Activated naive CD4-positive, alpha-beta T cell treated with anti-CD3 and anti-CD28 coated beads, Interleukin-2, amount 50 U/mL, for 72 hours (primary cell): ENCODE measurements around the gene DIP2C. TPM values are rescaled to one million over a fixed set of nuclear protein-coding genes. Genes with fewer than 3 reads are reported as not detected.

Experiments
- ATAC-seq, 2 donors: fragments of 150-1000 bp; cut with Tn5 transposase; 2 replicates each; pipeline ENCODE4 v1.10.0; 2021; ENCODE audit warnings: mild to moderate bottlenecking in 2 of 2, moderate library complexity in 2 of 2
- DNase-seq, 2 donors: peaks; one replicate each; pipeline ENCODE4 v3.0.0; 2021 to 2022; ENCODE audit warnings: low spot score in 2 of 2
- H3K27ac Mint-ChIP-seq, 2 donors: one replicate each; pipeline ENCODE4 v1.8.0; 2022; ENCODE audit warnings: mild to moderate bottlenecking in 2 of 2, mixed read lengths in 2 of 2
- H3K36me3 Mint-ChIP-seq, 2 donors: one replicate each; pipeline ENCODE4 v1.8.0; 2022; ENCODE audit warnings: mixed read lengths in 2 of 2
- H3K9me3 Mint-ChIP-seq, 2 donors: one replicate each; pipeline ENCODE4 v1.8.0; 2022; ENCODE audit warnings: mixed read lengths in 2 of 2
- total RNA-seq, 2 donors: library from RNA; stranded (reverse); gene quantifications; one replicate each; pipeline ENCODE4 v1.2.3, GENCODE V29; 2022

Gene DIP2C
- total RNA-seq, 2 donors from 2014 or later, result 0.55 to 1.7 TPM

DNA sequence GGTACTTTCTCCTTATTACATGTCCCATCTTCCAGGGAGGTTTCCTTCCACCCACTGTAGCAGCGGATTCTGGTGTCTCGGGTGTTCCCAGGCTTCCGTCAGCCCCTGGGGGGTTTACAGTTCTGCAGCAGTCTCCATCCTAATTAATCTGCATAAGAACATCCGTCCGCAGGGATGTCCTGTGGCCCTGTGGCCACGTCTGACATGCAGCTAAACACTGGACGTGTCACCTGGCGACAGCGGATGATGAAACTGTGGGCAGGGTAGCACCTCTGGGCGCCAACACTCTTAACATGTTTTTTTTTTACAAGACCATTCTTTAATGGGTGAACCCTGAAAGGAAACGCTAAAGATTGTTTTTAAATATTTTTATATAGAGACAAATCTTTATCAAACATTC lies 58.2 kb downstream of the DIP2C start:
- H3K9me3 Mint-ChIP-seq, result no peaks in the 10 kb centered on the region

DNA sequence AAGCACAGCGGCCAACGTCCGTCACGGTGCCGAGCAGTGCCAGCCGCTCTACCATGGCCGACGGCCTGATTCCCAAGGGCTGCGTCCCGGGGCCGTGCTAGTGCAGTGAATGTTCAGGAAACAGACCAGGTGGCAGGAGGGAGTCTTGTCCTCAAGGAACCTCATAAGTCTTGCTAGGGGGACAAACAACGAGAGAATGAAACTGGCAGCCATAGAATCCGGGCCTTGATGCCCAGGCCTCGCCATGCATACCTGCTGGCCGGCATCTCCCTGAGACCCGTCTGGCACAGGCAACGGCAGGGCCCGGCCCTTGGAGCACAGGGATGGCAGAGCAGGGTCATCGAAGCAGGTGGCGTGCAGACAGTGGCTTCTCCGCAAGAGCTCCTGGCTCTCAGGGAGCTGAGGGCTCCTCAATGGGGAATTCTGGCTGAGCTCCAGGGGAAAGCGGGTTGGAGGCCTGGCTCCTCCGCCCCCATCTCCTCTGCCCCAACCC lies 58.8 kb downstream of the DIP2C start:
- no peak overlapping the region for H3K27ac Mint-ChIP-seq
- no peaks in the 10 kb centered on the region for H3K9me3 Mint-ChIP-seq
- H3K36me3 Mint-ChIP-seq, result no peaks in the 10 kb centered on the region
- ATAC-seq (no peak), DNase-seq (no peak)

More for the DNA sequence above, 58.2 kb downstream of the DIP2C start:
- Mint-ChIP-seq H3K36me3 (no peaks in the 10 kb centered on the region), H3K27ac (no peak overlapping the region)
- ATAC-seq (no peak), DNase-seq (no peak)

DNA sequence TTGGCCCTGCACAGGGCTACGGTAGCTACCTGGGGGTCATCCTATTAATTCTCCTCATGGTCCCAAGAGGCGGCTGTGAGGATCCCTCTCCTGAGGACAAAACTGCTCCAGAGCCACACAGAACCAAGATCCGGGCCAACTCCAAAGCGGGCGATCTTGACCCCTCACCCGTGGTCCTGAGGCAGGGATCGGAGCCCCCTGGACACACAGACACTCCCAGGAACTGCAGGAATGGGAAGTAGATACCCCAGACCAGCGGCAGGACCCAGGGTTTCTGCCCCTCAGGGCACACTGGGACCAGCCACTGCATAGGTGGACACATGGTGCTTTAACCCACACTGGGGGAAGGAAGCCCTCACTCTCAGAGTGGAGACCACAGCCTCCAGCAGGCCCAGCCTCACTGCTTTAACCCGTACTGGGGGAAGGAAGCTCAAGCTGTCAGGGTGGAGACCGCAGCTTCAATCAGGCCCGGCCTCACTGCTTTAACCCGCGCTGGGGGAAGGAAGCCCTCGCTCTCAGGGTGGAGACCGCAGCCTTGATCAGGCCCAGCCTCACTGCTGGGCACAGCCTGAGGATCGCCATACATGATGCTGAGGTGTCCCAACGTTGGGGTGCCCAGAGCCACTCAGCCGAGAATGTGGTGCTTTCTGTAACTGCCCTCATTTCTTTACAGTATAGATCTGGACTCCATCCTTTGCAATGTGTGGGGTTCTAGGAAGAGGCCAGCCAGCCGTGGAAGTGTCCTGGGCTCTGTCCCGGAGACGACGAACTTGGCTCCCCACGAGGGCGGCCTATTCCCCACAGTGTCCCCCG lies 60.1 kb downstream of the DIP2C start:
- DNase-seq (no peak), ATAC-seq (no peak)
- H3K36me3 Mint-ChIP-seq, result no peaks in the 10 kb centered on the region
- no peaks in the 10 kb centered on the region for H3K9me3 Mint-ChIP-seq
- no peak overlapping the region for H3K27ac Mint-ChIP-seq

DNA sequence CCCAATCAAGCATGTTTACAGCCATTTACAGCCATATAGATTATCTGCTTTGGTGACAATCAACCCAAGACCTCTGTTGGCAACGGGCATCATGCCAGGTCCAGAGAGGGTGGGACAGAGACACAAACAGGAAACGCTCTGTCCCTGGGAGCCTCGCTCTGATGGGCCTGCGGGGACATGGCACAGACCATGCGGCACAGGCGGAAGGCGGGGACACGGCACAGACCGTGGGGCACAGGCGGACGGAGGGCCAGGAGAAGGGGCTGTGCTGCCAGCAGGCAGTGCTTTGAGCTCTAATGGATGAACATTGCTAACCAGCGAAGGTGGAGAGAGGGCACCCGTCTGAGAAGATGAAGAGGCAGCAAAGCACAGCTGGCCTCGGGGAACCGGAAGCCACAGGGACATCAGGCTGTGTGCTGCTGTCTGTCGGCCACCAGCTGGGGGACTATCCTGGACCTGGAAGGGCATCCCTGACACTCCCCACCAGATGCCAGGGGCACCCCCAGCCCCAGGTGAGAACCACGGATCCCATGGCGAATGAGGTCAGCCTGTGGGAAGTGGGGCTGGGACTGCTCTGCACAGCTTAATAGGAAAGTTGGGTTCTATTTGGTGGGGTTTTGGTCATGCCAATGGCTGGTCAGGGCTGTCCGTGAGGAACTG lies 61.0 kb downstream of the DIP2C start:
- Mint-ChIP-seq H3K9me3 (no peaks in the 10 kb centered on the region), H3K36me3 (no peaks in the 10 kb centered on the region), H3K27ac (no peak overlapping the region)
- ATAC-seq (no peak), DNase-seq (no peak)

DNA sequence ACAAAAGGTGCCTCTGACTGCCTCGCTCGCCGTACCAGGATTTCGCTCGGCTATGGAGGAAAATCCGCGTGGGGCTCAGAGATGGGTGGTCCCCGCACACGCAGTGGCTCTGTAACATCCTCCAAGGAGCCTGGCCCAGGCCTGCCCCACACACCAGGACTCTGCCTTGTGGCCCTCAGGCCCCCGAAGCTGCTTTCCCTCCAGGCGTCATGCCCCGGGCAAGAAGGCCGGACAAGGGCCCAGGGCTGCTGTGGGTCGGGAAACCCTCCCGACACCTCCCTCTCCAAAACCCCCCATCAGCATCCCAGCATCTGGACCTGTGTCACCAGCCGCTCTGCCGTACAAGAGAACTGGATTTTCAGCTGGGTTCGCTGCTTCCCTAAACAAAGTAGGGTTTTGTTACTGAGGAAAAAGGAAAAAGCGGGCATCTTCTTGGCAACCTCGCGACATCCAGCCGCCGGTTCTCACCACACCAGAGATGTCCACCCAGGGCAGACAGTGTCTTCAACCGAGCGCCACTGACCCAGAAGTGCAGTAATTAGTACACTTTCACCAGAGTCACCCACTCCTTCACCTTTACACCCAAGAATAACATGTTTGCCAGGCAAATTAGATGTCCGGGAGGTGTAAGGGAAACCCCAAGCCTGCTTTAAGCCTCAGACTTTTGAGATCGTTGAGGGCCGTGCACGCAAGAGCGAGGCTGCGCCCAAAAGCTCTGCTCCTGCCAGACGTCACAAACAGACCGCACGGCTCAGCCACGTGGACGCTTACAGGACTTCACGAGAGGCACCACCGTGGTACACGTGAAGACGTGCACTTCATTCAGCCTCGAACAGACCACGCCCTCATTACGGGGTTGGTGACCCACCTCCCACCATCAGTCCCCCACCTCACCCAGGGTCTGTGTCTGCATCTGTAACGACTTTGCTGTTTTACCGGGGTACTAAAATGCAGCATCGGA lies 62.2 kb downstream of the DIP2C start:
- DNase-seq (no peak), ATAC-seq (no peak)
- Mint-ChIP-seq H3K27ac (no peak overlapping the region), H3K36me3 (no peaks in the 10 kb centered on the region), H3K9me3 (no peaks in the 10 kb centered on the region)

DNA sequence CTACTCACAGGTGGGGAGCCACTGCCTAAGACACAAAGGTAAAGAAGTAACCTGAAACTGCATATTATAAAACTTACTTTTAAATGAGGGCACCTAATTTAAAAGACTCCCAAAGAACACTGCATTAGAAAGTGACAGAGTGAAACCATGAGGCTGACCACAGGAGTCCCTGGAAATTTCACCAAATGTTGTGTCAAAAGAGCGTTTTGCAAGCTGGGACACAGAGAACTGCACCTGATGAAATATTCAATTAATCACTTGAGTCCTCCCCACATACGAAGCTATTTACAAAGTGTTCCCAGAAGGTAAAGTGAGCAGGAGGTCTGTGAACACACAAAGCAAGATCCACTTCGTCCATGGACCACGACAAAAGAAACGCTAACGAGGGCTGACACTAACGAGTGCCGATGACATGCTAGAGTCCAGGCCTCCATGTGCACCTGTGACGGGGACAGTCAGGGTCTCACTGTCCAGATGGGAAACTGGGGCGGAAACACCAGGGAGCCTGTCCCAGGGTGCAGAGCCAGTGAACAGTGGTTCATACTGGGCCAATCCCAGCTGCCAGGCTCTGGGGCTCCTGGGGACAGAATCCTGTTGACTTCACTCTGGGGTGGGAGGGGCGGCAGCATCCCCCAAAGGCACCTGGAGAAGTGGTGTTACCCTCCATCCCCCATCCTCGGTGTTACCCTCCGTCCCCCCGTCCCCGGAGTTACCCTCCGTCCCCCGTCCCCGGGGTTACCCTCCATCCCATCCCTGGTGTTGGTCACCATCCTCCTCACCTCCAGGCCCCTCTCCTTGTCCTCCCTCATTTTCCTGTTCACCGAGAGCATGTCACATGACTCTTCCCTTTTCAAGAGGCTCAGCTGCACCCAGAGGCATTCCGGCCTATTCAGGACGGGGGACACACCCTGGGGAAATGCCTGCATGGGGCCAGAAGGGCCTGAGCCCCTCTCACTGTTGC lies 63.4 kb downstream of the DIP2C start:
- H3K36me3 Mint-ChIP-seq, result no peaks in the 10 kb centered on the region
- ATAC-seq, result no peak
- DNase-seq, result no peak
- no peaks in the 10 kb centered on the region for H3K9me3 Mint-ChIP-seq
- H3K27ac Mint-ChIP-seq, result no peak overlapping the region

DNA sequence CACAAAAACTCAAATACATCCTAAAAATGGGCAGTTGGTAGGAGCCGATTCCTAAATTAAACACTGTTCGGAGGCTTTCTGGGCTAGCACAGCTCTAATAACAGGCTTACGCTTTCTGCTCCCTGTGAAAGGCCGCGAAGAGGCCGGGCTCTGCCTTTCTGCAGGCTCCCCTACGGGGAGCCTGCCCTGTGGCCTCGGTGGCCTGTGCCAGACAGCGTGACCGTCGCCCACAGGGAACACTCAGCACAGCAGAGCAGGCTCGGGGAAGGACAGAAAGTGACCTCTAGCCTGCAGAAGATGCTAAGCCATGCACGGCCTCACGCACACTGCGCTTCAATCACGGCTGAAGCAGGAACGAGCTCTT lies 64.2 kb downstream of the DIP2C start:
- Mint-ChIP-seq H3K36me3 (no peaks in the 10 kb centered on the region), H3K27ac (no peak overlapping the region), H3K9me3 (no peaks in the 10 kb centered on the region)
- ATAC-seq (peak in 1 of 2 donors; percentile 23), DNase-seq (no peak)

DNA sequence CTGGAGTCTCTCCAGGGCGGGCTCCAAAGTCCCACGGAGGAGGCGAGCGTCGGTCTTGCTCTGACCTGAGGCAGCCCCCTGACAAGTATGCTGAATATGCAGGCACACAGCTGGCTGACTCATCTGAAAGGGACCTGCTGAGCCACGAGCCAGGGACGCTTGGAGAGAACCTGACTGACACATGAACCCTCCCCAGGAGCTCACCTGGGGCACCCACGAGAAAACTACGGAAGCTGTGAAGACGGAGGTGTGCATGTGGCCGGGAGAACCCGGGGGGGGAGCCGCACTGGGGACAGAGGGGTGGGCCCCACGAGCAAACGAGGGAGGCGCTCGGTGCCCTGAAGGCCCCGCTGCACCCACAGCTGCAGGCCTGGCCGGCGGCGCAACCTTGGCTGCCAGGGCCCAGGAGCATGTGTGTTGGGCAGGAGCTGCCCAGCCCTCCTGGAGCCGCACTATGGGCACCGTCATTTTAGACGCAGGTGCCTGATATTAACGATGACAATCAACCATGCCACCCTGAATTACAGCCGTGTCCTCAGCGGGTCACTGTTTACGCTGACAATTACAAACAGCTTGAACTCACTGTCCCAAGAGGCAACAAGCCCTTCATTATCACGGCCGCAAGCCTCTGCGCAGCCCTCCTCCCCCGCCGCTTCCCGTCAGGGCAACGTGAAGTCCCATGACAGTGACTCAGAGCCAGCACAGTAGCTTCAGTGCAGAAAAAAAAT lies 64.7 kb downstream of the DIP2C start:
- DNase-seq (no peak), ATAC-seq (peak in 1 of 2 donors; percentile 53)
- H3K27ac Mint-ChIP-seq, result no peak overlapping the region
- no peaks in the 10 kb centered on the region for H3K9me3 Mint-ChIP-seq
- H3K36me3 Mint-ChIP-seq, result no peaks in the 10 kb centered on the region

DNA sequence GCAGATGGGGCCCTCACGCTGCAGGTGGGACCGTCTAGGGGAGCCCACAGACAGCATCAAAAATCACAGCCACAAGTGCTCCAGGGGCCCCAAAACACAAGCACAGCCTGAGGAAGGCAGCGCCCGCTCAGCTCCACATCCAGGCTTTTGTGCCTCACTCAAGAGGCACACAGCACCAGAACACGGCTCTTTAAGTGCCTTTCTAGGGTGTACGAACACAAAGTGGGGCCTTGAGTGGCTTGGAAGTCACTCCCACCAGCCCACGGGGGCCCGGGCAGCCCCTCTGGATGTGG lies 65.2 kb downstream of the DIP2C start:
- Mint-ChIP-seq H3K36me3 (no peaks in the 10 kb centered on the region), H3K27ac (no peak overlapping the region), H3K9me3 (no peaks in the 10 kb centered on the region)
- ATAC-seq, result no peak
- DNase-seq, result no peak

DNA sequence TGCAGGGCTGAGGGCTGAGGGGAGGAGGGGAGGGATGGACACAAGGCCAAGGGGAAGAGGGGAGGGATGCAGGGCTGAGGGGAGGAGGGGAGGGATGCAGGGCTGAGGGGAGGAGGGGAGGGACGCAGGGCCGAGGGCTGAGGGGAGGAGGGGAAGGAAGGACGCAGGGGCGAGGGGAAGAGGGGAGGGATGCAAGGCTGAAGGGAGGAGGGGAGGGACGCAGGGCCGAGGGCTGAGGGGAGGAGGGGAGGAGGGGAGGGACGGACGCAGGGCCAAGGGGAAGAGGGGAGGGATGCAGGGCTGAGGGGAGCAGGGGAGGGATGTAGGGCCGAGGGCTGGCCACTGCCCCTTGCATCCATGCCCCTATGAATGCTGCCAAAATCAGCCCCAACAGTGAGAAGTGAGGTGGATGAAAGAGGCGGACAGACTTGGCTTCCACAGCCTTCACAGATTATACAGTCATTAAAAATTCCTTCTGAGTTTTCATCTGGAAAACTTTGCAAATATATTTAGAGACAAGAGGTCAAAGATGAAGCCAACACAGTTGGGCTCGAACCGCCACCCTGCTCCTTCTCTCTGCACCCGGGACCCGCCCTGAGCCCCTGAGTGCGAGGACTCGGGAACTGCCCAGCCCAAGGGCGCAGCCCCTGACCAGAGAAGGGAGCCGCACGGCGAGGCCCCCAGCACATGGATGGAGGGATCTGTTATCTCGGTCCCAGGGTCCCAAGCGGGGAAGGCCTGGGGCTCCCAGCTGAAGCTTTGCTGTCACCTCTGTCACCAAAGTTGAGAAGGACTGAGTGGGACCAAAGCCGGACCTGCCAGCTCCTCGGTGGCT lies 65.8 kb downstream of the DIP2C start:
- Mint-ChIP-seq H3K36me3 (no peaks in the 10 kb centered on the region), H3K27ac (no peak overlapping the region), H3K9me3 (no peaks in the 10 kb centered on the region)
- ATAC-seq, result no peak
- no peak for DNase-seq

DNA sequence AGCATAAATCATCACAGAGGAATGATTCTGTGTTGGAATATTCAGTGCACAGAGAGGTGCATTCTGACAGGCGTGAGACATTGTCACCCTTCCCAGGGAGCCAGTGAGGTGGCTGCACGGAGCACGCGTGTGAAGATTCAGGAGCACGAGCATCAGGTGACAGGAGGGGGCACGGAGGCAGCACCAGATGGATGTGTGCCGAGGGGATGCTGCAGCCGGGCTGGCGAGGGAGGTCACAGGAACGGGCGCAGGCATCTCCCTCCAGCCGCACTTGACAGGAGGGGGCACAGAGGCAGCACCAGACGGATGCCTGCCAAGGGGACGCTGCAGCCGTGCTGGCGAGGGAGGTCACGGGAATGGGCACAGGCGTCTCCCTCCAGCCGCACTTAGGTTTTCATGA lies 66.5 kb downstream of the DIP2C start:
- no peaks in the 10 kb centered on the region for H3K36me3 Mint-ChIP-seq
- H3K27ac Mint-ChIP-seq, result no peak overlapping the region
- ATAC-seq, result no peak
- no peaks in the 10 kb centered on the region for H3K9me3 Mint-ChIP-seq
- DNase-seq, result no peak

DNA sequence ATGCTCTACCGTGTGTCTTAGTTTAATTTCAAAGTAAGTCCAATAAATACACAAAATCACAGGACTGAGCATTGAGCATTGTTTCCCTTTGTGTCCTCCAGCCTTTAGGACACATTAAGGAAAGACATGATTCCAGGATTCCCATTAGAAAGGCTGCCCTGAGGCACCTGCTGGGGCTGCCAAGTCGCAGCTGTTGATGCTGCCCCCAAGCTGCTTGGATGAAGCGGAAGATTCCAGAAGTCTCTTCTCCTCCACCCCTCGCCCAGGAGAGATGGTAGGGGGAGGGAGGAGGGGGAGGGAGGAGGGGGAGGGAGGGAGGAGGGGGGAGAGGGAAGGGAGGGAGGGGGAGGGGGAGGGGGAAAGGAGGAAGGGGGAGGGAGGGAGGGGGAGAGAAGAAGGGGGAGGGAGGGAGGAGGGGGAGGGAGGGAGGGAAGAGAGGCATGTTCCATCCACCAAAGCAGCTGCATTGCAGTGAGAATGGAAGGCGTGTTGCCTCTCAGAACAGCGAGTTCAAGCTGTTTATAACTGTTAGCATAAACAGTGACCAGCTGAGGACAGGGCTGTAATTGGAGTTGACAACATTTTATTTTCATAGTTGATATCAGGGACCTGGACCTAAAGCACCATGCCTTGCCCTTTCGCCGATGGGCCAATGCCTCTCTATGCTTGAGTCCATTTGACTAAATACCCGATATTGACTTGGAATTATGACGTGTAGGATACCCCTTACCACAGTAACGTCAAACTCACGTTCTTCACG lies 67.3 kb downstream of the DIP2C start:
- DNase-seq (no peak), ATAC-seq (no peak)
- H3K36me3 Mint-ChIP-seq, result no peaks in the 10 kb centered on the region
- no peak overlapping the region for H3K27ac Mint-ChIP-seq
- no peaks in the 10 kb centered on the region for H3K9me3 Mint-ChIP-seq

DNA sequence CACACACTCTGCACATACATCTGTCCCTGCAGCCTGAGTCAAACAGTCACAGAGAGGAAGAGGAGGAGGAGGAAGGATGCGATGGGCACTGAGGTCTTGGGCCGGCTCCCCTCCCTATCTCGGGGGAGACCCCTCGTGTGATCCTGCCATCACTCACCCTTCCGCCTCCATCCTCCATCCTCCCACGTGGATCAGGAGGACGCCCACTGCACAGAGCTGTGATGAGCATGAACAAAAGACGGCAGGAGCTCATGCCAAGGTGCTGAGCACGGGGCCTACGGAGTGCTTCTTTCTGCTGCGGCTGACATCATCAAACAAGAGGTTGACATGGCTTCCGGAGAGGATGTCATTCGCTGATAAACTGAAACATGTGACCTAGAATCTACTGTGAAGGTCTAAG lies 68.0 kb downstream of the DIP2C start:
- no peak for DNase-seq

DNA sequence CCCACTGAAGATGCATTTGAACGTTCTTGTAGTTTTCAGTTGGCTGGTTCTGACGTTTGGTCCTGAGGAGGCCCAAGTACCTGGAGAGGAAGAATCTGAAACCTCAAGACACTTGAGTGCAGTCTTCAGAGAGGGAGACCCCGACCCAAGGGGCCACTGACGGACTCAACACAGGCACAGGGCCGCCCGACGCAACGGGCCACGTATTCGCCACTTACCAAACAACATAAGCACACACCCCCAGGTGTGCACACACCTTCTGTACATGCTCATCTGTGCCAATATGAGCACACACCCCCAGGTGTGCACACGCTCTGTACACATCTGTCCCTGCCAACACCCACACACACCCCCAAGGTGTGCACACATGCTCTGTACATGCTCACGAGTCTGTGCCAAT lies 68.5 kb downstream of the DIP2C start:
- H3K36me3 Mint-ChIP-seq, result no peaks in the 10 kb centered on the region
- H3K27ac Mint-ChIP-seq, result no peak overlapping the region
- H3K9me3 Mint-ChIP-seq, result no peaks in the 10 kb centered on the region
- ATAC-seq (no peak), DNase-seq (no peak)

More for the DNA sequence above, 68.0 kb downstream of the DIP2C start:
- H3K27ac Mint-ChIP-seq, result no peak overlapping the region
- no peaks in the 10 kb centered on the region for H3K36me3 Mint-ChIP-seq
- no peaks in the 10 kb centered on the region for H3K9me3 Mint-ChIP-seq
- no peak for ATAC-seq
